Common myeloid progenitor, CD34-positive (primary cell): ENCODE results near the gene UBQLN4.
A peak's percentile ranks its signal among the peaks of the same experiment; 100 is the strongest.

Experiments
- CTCF ChIA-PET: fragments of 350-600 bp; sonication (Branson Sonifier 250); formaldehyde crosslinking; loops from one replicate; lab custom pipeline; 2021; ENCODE audit warnings: antibody characterized with exemption; lab: Charles Lee
- POLR2A ChIA-PET: fragments of 350-600 bp; sonication (Branson Sonifier 250); formaldehyde crosslinking; loops from one replicate; lab custom pipeline; 2021; ENCODE audit warnings: antibody characterized with exemption; lab: Charles Lee
- DNase-seq, 3 donors: peaks; one replicate each; pipeline versions ENCODE4 v3.0.0 to v3.0.0-alpha.2; 2013
- H3K27ac ChIP-seq, 2 experiments: 1 replicate in 1 of 2; 2 replicates in 1 of 2; pipeline ENCODE4 v1.7.0; 2013; ENCODE audit warnings: inconsistent platforms in 2 of 2, low read length in 2 of 2, mild to moderate bottlenecking in 2 of 2, low read depth in 1 of 2, moderate library complexity in 1 of 2; ENCODE audit not compliant: severe bottlenecking in 2 of 2, insufficient read depth in 1 of 2, poor library complexity in 1 of 2
- H3K27me3 ChIP-seq, 5 experiments: replicated peaks in 2 of 5; 1 replicate in 3 of 5; 2 replicates in 2 of 5; pipeline versions ENCODE4 v1.6.1 to v1.7.0; 2013; ENCODE audit warnings: low read length in 4 of 5, mild to moderate bottlenecking in 2 of 5, moderate library complexity in 2 of 5, inconsistent platforms in 1 of 5; ENCODE audit not compliant: insufficient read depth in 5 of 5, control insufficient read depth in 4 of 5
- H3K36me3 ChIP-seq, 4 experiments: 1 replicate in 2 of 4; 2 replicates in 2 of 4; pipeline versions ENCODE4 v1.6.1 to v1.7.0; 2013; ENCODE audit warnings: low read length in 3 of 4, control low read depth in 1 of 4, mild to moderate bottlenecking in 1 of 4; ENCODE audit not compliant: control insufficient read depth in 4 of 4, insufficient read depth in 4 of 4
- H3K4me1 ChIP-seq, 4 experiments: 1 replicate in 3 of 4; 2 replicates in 1 of 4; pipeline versions ENCODE4 v1.6.1 to v1.7.1; 2013; ENCODE audit warnings: low read length in 3 of 4, mild to moderate bottlenecking in 3 of 4, control low read depth in 1 of 4, inconsistent platforms in 1 of 4, moderate library complexity in 1 of 4; ENCODE audit not compliant: control insufficient read depth in 4 of 4, insufficient read depth in 4 of 4; ENCODE audit errors: control extremely low read depth in 1 of 4
- H3K4me3 ChIP-seq, 7 experiments: 1 replicate in 4 of 7; 2 replicates in 3 of 7; pipeline versions ENCODE4 v1.5.1 to v1.7.0; 2013; ENCODE audit warnings: mild to moderate bottlenecking in 7 of 7, low read length in 6 of 7, moderate library complexity in 6 of 7, inconsistent platforms in 2 of 7, low read depth in 2 of 7, control low read depth in 1 of 7; ENCODE audit not compliant: insufficient read depth in 4 of 7, control insufficient read depth in 1 of 7; ENCODE audit errors: extremely low read depth in 1 of 7
- H3K9me3 ChIP-seq, 5 experiments: 1 replicate in 4 of 5; 2 replicates in 1 of 5; pipeline versions ENCODE4 v1.6.1 to v1.7.1; 2013; ENCODE audit warnings: low read length in 4 of 5, mild to moderate bottlenecking in 2 of 5, inconsistent platforms in 1 of 5, low read depth in 1 of 5, moderate library complexity in 1 of 5; ENCODE audit not compliant: control insufficient read depth in 4 of 5, insufficient read depth in 2 of 5; ENCODE audit errors: control extremely low read depth in 1 of 5
- WGBS: methylation state at CpG from one replicate; pipeline ENCODE4 v1.1.5; 2013; ENCODE audit not compliant: insufficient coverage; 5-methylcytosine and 5-hydroxymethylcytosine counted together

UBQLN4 gene

DNA sequence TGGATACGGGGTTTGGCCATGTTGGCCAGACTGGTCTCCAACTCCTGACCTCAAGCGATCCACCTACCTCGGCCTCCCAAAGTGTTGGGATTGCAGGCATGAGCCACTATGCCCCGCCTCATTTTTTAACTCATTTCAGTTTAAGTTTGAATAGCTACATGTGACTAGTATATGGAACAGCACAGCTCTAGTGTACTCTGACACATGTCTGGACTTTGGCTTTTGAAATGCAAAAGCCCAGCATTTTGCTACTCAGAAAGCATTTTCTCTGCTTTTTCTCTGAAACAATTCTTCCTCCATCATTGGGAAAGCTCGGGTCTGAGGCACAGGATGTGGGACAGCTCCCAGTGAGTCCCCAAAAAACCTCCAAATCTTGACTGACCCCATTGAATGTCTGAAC lies 28.8 kb downstream of the UBQLN4 start:
- H3K36me3 ChIP-seq = no peaks in the 10 kb centered on the region
- H3K27ac ChIP-seq = no peak overlapping the region
- ChIA-PET POLR2A (no interaction called here), CTCF (interaction anchor here (0.8 to 2.4 kb wide), 10 partner anchors 8 to 82 kb away, joined by 3 to 18 read pairs (median 4); partner anchors contain the start of genes LAMTOR2 and RAB25)
- H3K27me3 ChIP-seq = peaks cover 0 to 2% (median 0%) of the 10 kb centered on the region in 5 experiments
- peaks cover 4 to 12% (median 9%) of the 10 kb centered on the region in 4 experiments for H3K4me1 ChIP-seq
- DNase-seq = no peak
- 93% methylated on average over 4 of the region's 5 CpGs for WGBS
- no peak overlapping the region for H3K4me3 ChIP-seq
- H3K9me3 ChIP-seq = no peaks in the 10 kb centered on the region

DNA sequence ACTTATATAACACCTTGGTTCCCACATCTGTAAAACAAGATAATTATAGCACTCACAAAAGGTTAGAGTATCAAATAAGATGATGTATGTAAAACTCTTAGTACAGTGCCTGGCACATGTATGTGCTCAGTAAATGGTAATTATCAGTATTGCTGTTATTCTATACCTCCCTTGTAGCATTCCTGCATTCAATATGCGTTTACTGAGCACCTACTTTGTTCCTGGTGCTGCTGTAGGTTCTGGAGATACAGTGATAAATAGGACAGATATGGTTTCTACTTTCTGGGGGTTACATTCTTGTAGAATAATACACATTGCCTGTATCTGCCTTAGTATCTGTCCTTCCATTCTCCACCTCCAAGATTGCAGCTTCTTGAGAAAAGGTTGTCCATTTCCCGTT lies 31.6 kb downstream of the UBQLN4 start:
- WGBS = 70% methylated on average over 1 of the region's 2 CpGs
- no peak for DNase-seq
- CTCF ChIA-PET = interaction anchor here (0.6 to 1.7 kb wide), 3 partner anchors 10 to 28 kb away, joined by 3 to 6 read pairs (median 3); no protein-coding TSS in a partner anchor
- POLR2A ChIA-PET = no interaction called here
- peaks cover 0 to 2% (median 0%) of the 10 kb centered on the region in 5 experiments for H3K27me3 ChIP-seq
- H3K27ac ChIP-seq = no peak overlapping the region
- no peaks in the 10 kb centered on the region for H3K9me3 ChIP-seq
- H3K4me3 ChIP-seq = no peak overlapping the region
- H3K36me3 ChIP-seq = peaks cover 3 to 12% (median 9%) of the 10 kb centered on the region in 4 experiments
- peaks cover 4 to 15% (median 12%) of the 10 kb centered on the region in 4 experiments for H3K4me1 ChIP-seq

DNA sequence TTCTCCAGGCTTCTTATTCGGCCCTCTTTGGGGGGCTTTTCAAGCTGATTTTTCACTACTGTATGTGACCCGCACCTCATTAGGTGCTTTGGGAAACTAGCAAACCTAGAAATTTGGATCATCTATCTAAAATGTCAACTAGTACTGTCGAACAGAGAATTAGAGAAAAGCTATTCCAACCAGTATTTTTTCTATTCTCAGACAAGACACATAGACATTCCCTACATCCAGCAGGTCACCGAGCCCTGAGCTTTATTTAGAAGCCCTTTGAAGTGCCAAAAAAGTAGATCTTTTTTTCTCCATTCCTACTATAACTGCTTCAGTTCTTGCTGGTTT lies 32.5 kb downstream of the UBQLN4 start:
- Histone ChIP-seq H3K4me3 (peak overlapping the region; percentile 81 to 94 (median 89)), H3K9me3 (no peaks in the 10 kb centered on the region), H3K4me1 (peaks cover 4 to 14% (median 12%) of the 10 kb centered on the region in 4 experiments), H3K36me3 (peaks cover 7 to 19% (median 14%) of the 10 kb centered on the region in 4 experiments), H3K27me3 (peaks cover 0 to 2% (median 0%) of the 10 kb centered on the region in 5 experiments), H3K27ac (peak overlapping the region in 1 of 2 experiments; percentile 73)
- DNase-seq = no peak
- CTCF ChIA-PET = interaction anchor here (0.6 to 1.7 kb wide), 4 partner anchors 11 to 45 kb away, joined by 3 to 6 read pairs (median 4); no protein-coding TSS in a partner anchor
- WGBS = 7% methylated on average over 3 of the region's 4 CpGs
- POLR2A ChIA-PET = interaction anchor here (0.6 kb wide), 1 partner anchor 302 kb away, joined by 3 read pairs; no protein-coding TSS in a partner anchor

DNA sequence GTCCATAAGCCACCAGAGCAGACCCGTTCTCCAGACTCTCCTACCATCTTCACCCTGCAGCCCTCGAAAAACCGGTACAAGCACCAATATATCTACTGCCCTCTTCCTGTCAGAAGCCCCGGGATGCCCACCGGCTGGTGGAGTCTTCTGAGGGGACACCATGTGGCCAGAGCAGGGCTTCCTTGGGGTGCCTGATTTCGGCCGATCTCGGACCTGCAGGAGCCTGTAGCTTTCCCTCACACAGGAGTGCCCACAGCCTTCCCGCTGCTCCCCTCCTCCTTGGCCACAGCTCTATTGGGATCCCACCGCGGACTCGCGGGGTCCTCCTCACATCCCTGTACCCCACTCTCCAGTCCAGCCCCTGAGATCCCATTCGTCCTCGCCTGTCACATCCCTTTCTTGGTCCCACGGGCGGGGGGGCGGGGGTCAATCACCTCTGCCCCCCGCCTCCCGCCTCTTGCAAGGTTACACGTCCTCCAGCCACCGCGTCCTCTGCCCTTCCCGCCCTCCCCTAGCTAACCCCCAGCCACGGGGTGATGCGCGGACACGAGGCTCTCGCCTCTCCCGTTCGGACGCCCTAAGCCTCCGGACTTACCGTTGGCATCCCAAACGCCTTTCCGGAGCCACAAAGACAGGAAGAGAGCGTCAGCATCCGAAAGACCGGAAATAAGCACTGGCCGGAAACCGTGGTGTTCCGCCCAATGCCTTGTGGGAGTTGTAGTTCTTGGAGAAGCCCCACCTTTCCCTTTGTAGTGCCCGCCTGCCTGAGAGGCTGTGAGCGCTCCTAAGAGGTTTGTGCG lies 33.1 kb downstream of the UBQLN4 start, which contains the start of gene SSR2:
TSS of gene SSR2 (minus strand) at position 659 of the 800 bp plus-strand sequence. CDS start 784 bp downstream, outside the sequence.
- Histone ChIP-seq H3K4me1 (peaks cover 4 to 14% (median 11%) of the 10 kb centered on the region in 4 experiments), H3K27me3 (peaks cover 0 to 2% (median 0%) of the 10 kb centered on the region in 5 experiments), H3K27ac (peak within 1 kb of the TSS; percentile 50 to 73), H3K4me3 (peak within 1 kb of the TSS; percentile 81 to 94 (median 89)), H3K36me3 (peaks cover 7 to 19% (median 15%) of the 10 kb centered on the region in 4 experiments), H3K9me3 (no peaks in the 10 kb centered on the region)
- 0% methylated on average over 24 of the region's 45 CpGs for WGBS
- ChIA-PET CTCF (interaction anchor here (0.7 to 1.7 kb wide), 4 partner anchors 12 to 110 kb away, joined by 3 to 6 read pairs (median 4); no protein-coding TSS in a partner anchor), POLR2A (no interaction called here)
- DNase-seq = peak; percentile 73 to 87 (median 86)

DNA sequence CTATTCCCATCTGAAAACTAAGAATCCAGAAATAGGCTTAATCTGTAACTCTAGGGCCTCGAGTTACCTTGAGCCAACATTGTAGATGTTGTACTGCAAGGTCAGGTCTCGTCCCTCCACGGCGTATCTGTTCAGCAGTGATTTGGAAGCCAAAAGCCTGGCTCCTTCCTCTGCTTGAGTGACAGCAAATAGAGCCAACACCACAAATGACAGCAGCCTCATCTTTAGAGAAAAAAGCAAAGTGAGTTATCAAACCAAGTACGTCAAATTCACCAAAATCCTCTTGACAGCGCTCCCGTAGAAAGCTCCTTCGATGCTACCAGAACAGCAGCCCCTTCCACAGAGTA lies 33.7 kb downstream of the UBQLN4 start:
- no peak for DNase-seq
- CTCF ChIA-PET = interaction anchor here (0.7 to 1.4 kb wide), 2 partner anchors 47 to 110 kb away, joined by 3 to 4 read pairs; no protein-coding TSS in a partner anchor
- POLR2A ChIA-PET = no interaction called here
- Histone ChIP-seq H3K36me3 (peaks cover 8 to 22% (median 16%) of the 10 kb centered on the region in 4 experiments), H3K4me1 (peaks cover 4 to 14% (median 11%) of the 10 kb centered on the region in 4 experiments), H3K27me3 (no peaks in the 10 kb centered on the region), H3K4me3 (peak overlapping the region; percentile 81 to 94 (median 89)), H3K9me3 (no peaks in the 10 kb centered on the region), H3K27ac (peak overlapping the region in 1 of 2 experiments; percentile 73)
- 83% methylated on average over 6 of the region's 8 CpGs for WGBS

DNA sequence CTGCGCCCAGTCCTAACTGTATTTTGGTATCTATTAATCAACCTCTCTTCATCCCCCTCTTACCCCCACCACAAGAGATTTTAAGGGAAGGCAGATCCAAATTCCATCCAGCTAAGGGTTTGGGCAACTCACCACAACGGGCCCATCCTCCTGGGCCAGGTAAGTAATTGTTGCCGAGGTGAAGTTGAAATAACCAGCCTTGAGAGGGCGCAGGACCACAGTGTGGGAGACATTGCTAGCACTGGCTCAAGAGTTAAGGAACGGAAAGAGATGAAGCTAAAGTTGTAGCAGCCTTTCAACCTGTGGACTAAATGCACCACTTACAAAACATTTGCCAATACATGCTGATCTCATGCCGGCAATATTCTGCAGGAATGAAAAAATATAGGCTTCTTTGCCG lies 38.8 kb downstream of the UBQLN4 start:
- WGBS = 93% methylated on average over 3 of the region's 7 CpGs
- POLR2A ChIA-PET = no interaction called here
- Histone ChIP-seq H3K27ac (no peak overlapping the region), H3K4me1 (peaks cover 0 to 4% (median 3%) of the 10 kb centered on the region in 4 experiments), H3K36me3 (peaks cover 30 to 61% (median 46%) of the 10 kb centered on the region in 4 experiments), H3K9me3 (no peaks in the 10 kb centered on the region), H3K4me3 (no peak overlapping the region), H3K27me3 (no peaks in the 10 kb centered on the region)
- no peak for DNase-seq
- CTCF ChIA-PET = interaction anchor here (0.7 to 1.5 kb wide), 4 partner anchors 11 to 51 kb away, joined by 3 to 6 read pairs (median 4); no protein-coding TSS in a partner anchor
